Thyroid gland (tissue), 4 donors: Measurements from ENCODE around the gene GOLGA7B. TPM values are rescaled to one million over a fixed set of nuclear protein-coding genes. Genes with fewer than 3 reads are reported as not detected.
A peak's percentile ranks its signal among the peaks of the same experiment; 100 is the strongest.

Experiments
- DNase-seq, 2 donors: peaks; one replicate each; pipeline ENCODE4 v3.0.0-alpha.2; 2019
- H3K27ac ChIP-seq, 3 donors: fragments of 200-600 bp; sonication (generic); 1 replicate in 2 of 3; 2 replicates in 1 of 3; pipeline ENCODE4 v1.5.1; 2016 to 2019; ENCODE audit warnings: mild to moderate bottlenecking in 1 of 3, moderate library complexity in 1 of 3
- H3K27me3 ChIP-seq: fragments of 200-600 bp; sonication (generic); one replicate; pipeline ENCODE4 v1.5.1; 2019
- H3K36me3 ChIP-seq, 2 donors: fragments of 200-600 bp; sonication (generic); one replicate each; pipeline ENCODE4 v1.5.1; 2016 to 2019
- H3K4me1 ChIP-seq, 2 donors: fragments of 200-600 bp; sonication (generic); one replicate each; pipeline ENCODE4 v1.5.1; 2017 to 2019
- H3K4me3 ChIP-seq, 3 donors: fragments of 200-600 bp; sonication (generic); replicated peaks in 1 of 3; 1 replicate in 2 of 3; 2 replicates in 1 of 3; pipeline ENCODE4 v1.5.1; 2016; ENCODE audit warnings: mild to moderate bottlenecking in 1 of 3
- H3K9me3 ChIP-seq: fragments of 200-600 bp; sonication (generic); one replicate; pipeline ENCODE4 v1.5.1; 2017
- POLR2A ChIP-seq, 2 donors: fragments of 450-650 bp; IDR thresholded peaks; one replicate each; pipeline ENCODE4 v1.6.1; 2017; ENCODE audit warnings: antibody characterized with exemption in 2 of 2, mild to moderate bottlenecking in 2 of 2, moderate library complexity in 1 of 2
- WGBS, 2 donors: methylation state at CpG; one replicate each; pipeline ENCODE4 v1.1.5; 2017; 5-methylcytosine and 5-hydroxymethylcytosine counted together
- intact Hi-C: fragments of 100-400 bp; cut with DNase I; formaldehyde crosslinking; loops from one replicate; pipeline ENCODE4 v1.15.1; 2023
- total RNA-seq, 4 donors: library from RNA; depleted of rRNA; stranded (reverse); fragments of >200 nt; gene quantifications; one replicate each; pipeline ENCODE4 v1.2.3, GENCODE V29; 2016
- TF ChIP-seq, protein P1 (sequence below), 6 experiments: fragments of 200-600 bp in 3 of 6; fragments of 450-650 bp in 3 of 6; sonication (generic) in 3 of 6; IDR thresholded peaks; one replicate each; pipeline ENCODE4 v1.5.1; 2016 to 2019; ENCODE audit warnings: antibody characterized with exemption in 6 of 6, mild to moderate bottlenecking in 2 of 6, inconsistent platforms in 1 of 6, moderate library complexity in 1 of 6

GOLGA7B gene
- total RNA-seq, 4 donors from 2014 or later: under 0.01 to 0.81 (median 0.39) TPM

DNA sequence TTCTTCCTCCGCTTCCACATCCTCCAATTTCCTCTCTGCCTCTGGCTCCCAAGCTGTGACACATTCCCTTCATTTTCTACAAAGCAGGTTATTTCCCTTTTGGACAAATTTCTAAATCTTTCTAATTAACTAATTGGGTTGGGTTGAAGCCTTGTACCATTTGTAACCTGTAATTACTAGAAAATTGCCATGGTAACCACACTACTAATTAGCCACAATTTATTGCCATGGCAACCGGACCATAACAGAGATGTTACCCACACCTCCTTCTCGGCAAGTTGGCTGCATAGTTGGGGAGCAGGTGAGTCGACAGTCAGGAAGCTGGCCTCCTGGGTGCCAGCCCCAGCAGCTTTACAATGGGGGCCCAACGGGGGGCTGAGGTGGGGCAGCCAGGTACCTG, 61.6 kb downstream of the GOLGA7B start:
- intact Hi-C loops: no loop called here
- Histone ChIP-seq H3K27me3 (no peaks in the 10 kb centered on the region), H3K27ac (no peak overlapping the region), H3K9me3 (no peaks in the 10 kb centered on the region), H3K36me3 (no peaks in the 10 kb centered on the region), H3K4me1 (peaks cover 8 to 18% of the 10 kb centered on the region in 2 donors), H3K4me3 (no peak overlapping the region)
- DNase-seq: no peak
- TF ChIP-seq POLR2A (IDR thresholded peaks at IDR 0.05): no peak
- TF ChIP-seq, protein P1, sequence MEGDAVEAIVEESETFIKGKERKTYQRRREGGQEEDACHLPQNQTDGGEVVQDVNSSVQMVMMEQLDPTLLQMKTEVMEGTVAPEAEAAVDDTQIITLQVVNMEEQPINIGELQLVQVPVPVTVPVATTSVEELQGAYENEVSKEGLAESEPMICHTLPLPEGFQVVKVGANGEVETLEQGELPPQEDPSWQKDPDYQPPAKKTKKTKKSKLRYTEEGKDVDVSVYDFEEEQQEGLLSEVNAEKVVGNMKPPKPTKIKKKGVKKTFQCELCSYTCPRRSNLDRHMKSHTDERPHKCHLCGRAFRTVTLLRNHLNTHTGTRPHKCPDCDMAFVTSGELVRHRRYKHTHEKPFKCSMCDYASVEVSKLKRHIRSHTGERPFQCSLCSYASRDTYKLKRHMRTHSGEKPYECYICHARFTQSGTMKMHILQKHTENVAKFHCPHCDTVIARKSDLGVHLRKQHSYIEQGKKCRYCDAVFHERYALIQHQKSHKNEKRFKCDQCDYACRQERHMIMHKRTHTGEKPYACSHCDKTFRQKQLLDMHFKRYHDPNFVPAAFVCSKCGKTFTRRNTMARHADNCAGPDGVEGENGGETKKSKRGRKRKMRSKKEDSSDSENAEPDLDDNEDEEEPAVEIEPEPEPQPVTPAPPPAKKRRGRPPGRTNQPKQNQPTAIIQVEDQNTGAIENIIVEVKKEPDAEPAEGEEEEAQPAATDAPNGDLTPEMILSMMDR (IDR thresholded peaks at IDR 0.05): no peak
- 76 to 80% methylated on average over 5 of the region's 5 CpGs for WGBS, 2 donors

DNA sequence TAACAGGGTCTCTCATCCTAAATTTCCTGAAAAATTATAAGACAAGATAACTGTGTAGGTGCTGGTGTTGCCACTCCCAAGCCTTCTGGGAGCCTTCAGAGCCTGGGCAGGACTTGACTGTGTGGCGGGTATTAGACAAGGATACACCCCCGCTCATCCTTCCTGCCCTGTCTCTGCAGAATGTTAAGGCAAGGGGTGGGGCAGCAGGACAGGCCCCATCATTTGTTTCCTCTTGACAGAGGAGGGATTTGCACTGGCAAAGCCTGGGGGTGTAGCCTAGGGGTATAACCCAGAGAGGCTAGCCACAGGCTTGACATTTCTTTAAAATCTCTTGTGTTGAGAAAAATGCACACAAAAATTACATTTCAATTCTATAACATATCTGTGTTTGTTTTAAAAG, 63.5 kb downstream of the GOLGA7B start:
- Histone ChIP-seq H3K36me3 (no peaks in the 10 kb centered on the region), H3K4me1 (peaks cover 16 to 31% of the 10 kb centered on the region in 2 donors), H3K27ac (no peak overlapping the region), H3K9me3 (no peaks in the 10 kb centered on the region), H3K4me3 (no peak overlapping the region), H3K27me3 (no peaks in the 10 kb centered on the region)
- WGBS, 2 donors: 83 to 86% methylated on average over 2 of the region's 2 CpGs
- intact Hi-C loops: no loop called here
- TF ChIP-seq POLR2A (IDR thresholded peaks at IDR 0.05): no peak
- TF ChIP-seq, protein P1 (IDR thresholded peaks at IDR 0.05): no peak
- no peak for DNase-seq

DNA sequence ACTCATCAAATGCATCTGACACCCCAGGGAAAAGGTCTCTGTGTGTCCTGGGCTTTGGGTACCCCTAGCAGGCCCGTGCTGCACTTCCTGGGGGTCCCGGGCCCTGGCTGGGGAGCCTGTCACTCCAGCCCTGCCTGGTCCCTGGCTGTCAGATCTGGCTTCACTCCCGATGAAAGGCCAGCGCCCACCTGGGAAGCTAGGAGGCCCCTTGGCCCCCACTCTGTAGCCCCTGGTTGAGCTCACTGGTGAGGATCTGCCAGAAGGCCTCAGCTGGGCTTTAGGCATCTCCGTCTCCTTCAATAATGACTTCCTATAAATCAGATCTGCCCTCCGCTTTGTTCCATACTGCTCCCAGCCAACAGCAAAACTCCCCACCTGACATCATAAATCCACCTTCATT, 64.0 kb downstream of the GOLGA7B start:
- TF ChIP-seq POLR2A (IDR thresholded peaks at IDR 0.05): no peak
- peaks cover 16 to 31% of the 10 kb centered on the region in 2 donors for H3K4me1 ChIP-seq

DNA sequence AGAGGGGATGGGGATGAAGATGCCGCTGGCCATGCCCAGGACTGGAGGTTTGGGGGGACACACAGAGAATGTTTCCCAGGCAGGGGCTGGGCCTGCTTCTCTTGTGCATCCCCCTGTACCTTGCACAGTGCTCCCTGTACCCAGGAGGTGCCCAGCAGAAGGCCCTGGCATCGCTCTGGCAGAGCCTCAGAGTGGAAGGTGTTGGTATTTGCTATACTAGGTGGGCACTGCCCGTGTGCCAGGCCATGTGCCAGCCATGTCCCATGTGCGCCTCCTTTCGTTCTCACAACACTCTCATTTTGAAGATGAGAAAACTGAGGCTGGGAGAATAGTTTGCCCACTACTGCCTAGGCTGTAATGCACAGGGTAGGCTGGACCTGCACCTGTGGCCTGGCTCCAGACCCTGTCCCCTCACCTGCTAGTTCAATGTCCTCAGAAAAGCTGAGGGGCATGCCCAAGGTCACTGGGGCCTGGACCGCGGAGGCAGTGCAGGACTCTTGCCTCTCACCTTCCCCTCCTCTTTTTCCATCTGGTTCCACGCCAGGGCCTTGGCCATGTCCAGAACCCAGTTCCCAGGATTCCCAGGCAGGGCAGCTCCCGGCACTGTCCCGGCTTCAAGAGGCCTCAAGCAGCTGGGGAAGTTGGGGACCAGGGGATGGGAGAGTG, 64.7 kb downstream of the GOLGA7B start:
- intact Hi-C loops: loop anchor here (2.0 kb wide), 1 partner anchor 126 kb away; no protein-coding TSS in a partner anchor
- WGBS, 2 donors: 48 to 57% methylated on average over 7 to 8 of the region's 10 CpGs
- TF ChIP-seq, protein P1 (IDR thresholded peaks at IDR 0.05): no peak
- no peak for TF ChIP-seq POLR2A (IDR thresholded peaks at IDR 0.05)
- DNase-seq: no peak
- no peak overlapping the region for H3K27ac ChIP-seq
- H3K9me3 ChIP-seq: no peaks in the 10 kb centered on the region
- no peaks in the 10 kb centered on the region for H3K27me3 ChIP-seq
- H3K36me3 ChIP-seq: no peaks in the 10 kb centered on the region
- H3K4me1 ChIP-seq: peaks cover 16 to 31% of the 10 kb centered on the region in 2 donors
- H3K4me3 ChIP-seq: no peak overlapping the region

More for the DNA sequence above, 64.0 kb downstream of the GOLGA7B start:
- H3K4me3 ChIP-seq: no peak overlapping the region
- WGBS, 2 donors: 80 to 84% methylated on average over 5 to 6 of the region's 6 CpGs
- H3K27me3 ChIP-seq: no peaks in the 10 kb centered on the region
- H3K36me3 ChIP-seq: no peaks in the 10 kb centered on the region
- DNase-seq: no peak
- no peaks in the 10 kb centered on the region for H3K9me3 ChIP-seq
- no peak overlapping the region for H3K27ac ChIP-seq
- intact Hi-C loops: loop anchor here (2.0 kb wide), 1 partner anchor 127 kb away; no protein-coding TSS in a partner anchor

DNA sequence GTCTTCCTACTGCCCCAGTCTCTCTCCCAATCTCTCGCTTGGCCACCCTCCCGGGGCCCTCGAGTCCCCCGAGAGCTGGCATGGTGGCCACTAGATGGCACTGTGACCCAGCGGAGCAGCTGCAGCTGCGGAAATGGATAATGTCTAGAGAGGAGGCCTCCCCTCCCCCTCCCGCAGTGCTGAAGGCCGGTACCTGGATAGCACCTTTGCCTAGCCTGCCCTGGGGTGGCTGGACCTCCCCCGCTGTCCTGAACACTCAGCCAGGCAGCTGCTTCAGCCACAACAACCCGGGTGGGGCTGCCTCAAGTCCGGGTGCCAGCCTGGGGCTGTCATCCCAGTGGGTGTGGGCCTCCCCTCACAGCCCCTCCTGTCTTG, 65.2 kb downstream of the GOLGA7B start:
- H3K27ac ChIP-seq: no peak overlapping the region
- WGBS, 2 donors: no CpG with 5 or more reads among the region's 11 CpGs
- no peak overlapping the region for H3K4me3 ChIP-seq

More for the DNA sequence above, 65.2 kb downstream of the GOLGA7B start:
- Histone ChIP-seq H3K36me3 (no peaks in the 10 kb centered on the region), H3K9me3 (no peaks in the 10 kb centered on the region), H3K27me3 (no peaks in the 10 kb centered on the region), H3K4me1 (peaks cover 16 to 31% of the 10 kb centered on the region in 2 donors)
- peak; percentile 90 for DNase-seq
- TF ChIP-seq POLR2A (IDR thresholded peaks at IDR 0.05): no peak
- TF ChIP-seq, protein P1 (IDR thresholded peaks at IDR 0.05): peak; percentile 60 to 96 (median 89)
- intact Hi-C loops: loop anchor here (2.0 kb wide), 1 partner anchor 126 kb away; no protein-coding TSS in a partner anchor
